ENCODE data around the gene NPC2. TPM values are rescaled to one million over a fixed set of nuclear protein-coding genes. Genes with fewer than 3 reads are reported as not detected.

The NPC2 gene
- total and polyA plus RNA-seq, 5 donors from 2014 or later: 33.1 to 144 (median 102) TPM

GRCh38 chr14:74509587-74510222, 16.6 kb upstream of the NPC2 start:
- Histone ChIP-seq H3K27ac (ENCODE audit: insufficient read depth, low read length, poor library complexity, severe bottlenecking) (no peak overlapping the region), H3K27me3 (ENCODE audit: control insufficient read depth, insufficient read depth, low read length) (peaks cover 4% of the 10 kb centered on the region), H3K4me3 (ENCODE audit: low read depth, low read length) (no peak overlapping the region), H3K9me3 (ENCODE audit: control insufficient read depth in 2 of 2, low read length in 2 of 2) (no peaks in the 10 kb centered on the region), H3K4me1 (ENCODE audit: control insufficient read depth, insufficient read depth, low read length, poor library complexity, severe bottlenecking) (no peaks in the 10 kb centered on the region), H3K36me3 (ENCODE audit: control insufficient read depth, insufficient read depth, low read length) (no peaks in the 10 kb centered on the region)
- Mint-ChIP-seq H3K36me3 (no peaks in the 10 kb centered on the region), H3K4me3 (no peak overlapping the region), H3K4me1 (peaks cover 0 to 8% (median 3%) of the 10 kb centered on the region in 4 donors), H3K27ac (no peak overlapping the region), H3K9me3 (peaks cover 0 to 2% (median 0%) of the 10 kb centered on the region in 7 donors), H3K27me3 (peaks cover 5% of the 10 kb centered on the region)
- no peak for DNase-seq
- ATAC-seq (ENCODE audit: low read depth in 2 of 2): no peak

- Mint-ChIP-seq H3K9me3 (peaks cover 0 to 2% (median 0%) of the 10 kb centered on the region in 7 donors), H3K27me3 (peaks cover 5% of the 10 kb centered on the region), H3K36me3 (no peaks in the 10 kb centered on the region), H3K4me3 (no peak overlapping the region), H3K4me1 (peaks cover 0 to 2% (median 0%) of the 10 kb centered on the region in 4 donors), H3K27ac (no peak overlapping the region)
- Histone ChIP-seq H3K36me3 (ENCODE audit: control insufficient read depth, insufficient read depth, low read length) (no peaks in the 10 kb centered on the region), H3K4me1 (ENCODE audit: control insufficient read depth, insufficient read depth, low read length, poor library complexity, severe bottlenecking) (no peaks in the 10 kb centered on the region), H3K9me3 (ENCODE audit: control insufficient read depth in 2 of 2, low read length in 2 of 2) (no peaks in the 10 kb centered on the region), H3K27ac (ENCODE audit: insufficient read depth, low read length, poor library complexity, severe bottlenecking) (no peak overlapping the region), H3K27me3 (ENCODE audit: control insufficient read depth, insufficient read depth, low read length) (peaks cover 4% of the 10 kb centered on the region), H3K4me3 (ENCODE audit: low read depth, low read length) (no peak overlapping the region)
- ATAC-seq (ENCODE audit: low read depth in 2 of 2) (no peak), DNase-seq (no peak)
Observed at GRCh38 chr14:74508844-74509428, 15.8 kb upstream of the NPC2 start.

- no peak for ATAC-seq (ENCODE audit: low read depth in 2 of 2)
- Mint-ChIP-seq H3K4me1 (peaks cover 0 to 2% (median 0%) of the 10 kb centered on the region in 4 donors), H3K4me3 (no peak overlapping the region), H3K27ac (no peak overlapping the region), H3K9me3 (no peaks in the 10 kb centered on the region), H3K27me3 (peaks cover 4% of the 10 kb centered on the region), H3K36me3 (no peaks in the 10 kb centered on the region)
- Histone ChIP-seq H3K4me1 (ENCODE audit: control insufficient read depth, insufficient read depth, low read length, poor library complexity, severe bottlenecking) (no peaks in the 10 kb centered on the region), H3K27me3 (ENCODE audit: control insufficient read depth, insufficient read depth, low read length) (peaks cover 4% of the 10 kb centered on the region), H3K27ac (ENCODE audit: insufficient read depth, low read length, poor library complexity, severe bottlenecking) (no peak overlapping the region), H3K9me3 (ENCODE audit: control insufficient read depth in 2 of 2, low read length in 2 of 2) (no peaks in the 10 kb centered on the region), H3K36me3 (ENCODE audit: control insufficient read depth, insufficient read depth, low read length) (no peaks in the 10 kb centered on the region), H3K4me3 (ENCODE audit: low read depth, low read length) (no peak overlapping the region)
- no peak for DNase-seq
Observed at GRCh38 chr14:74508292-74508731, 15.2 kb upstream of the NPC2 start.

GRCh38 chr14:74507840-74508239, 14.7 kb upstream of the NPC2 start:
- Mint-ChIP-seq H3K4me3 (no peak overlapping the region), H3K4me1 (peaks cover 0 to 2% (median 0%) of the 10 kb centered on the region in 4 donors), H3K27me3 (no peaks in the 10 kb centered on the region), H3K9me3 (no peaks in the 10 kb centered on the region), H3K27ac (no peak overlapping the region), H3K36me3 (no peaks in the 10 kb centered on the region)
- peaks cover under 1% of the 10 kb centered on the region for H3K27me3 ChIP-seq (ENCODE audit: control insufficient read depth, insufficient read depth, low read length)
- DNase-seq (no peak), ATAC-seq (ENCODE audit: low read depth in 2 of 2) (no peak)
- no peak overlapping the region for H3K4me3 ChIP-seq (ENCODE audit: low read depth, low read length)
- no peaks in the 10 kb centered on the region for H3K9me3 ChIP-seq (ENCODE audit: control insufficient read depth in 2 of 2, low read length in 2 of 2)
- H3K27ac ChIP-seq (ENCODE audit: insufficient read depth, low read length, poor library complexity, severe bottlenecking): no peak overlapping the region
- H3K36me3 ChIP-seq (ENCODE audit: control insufficient read depth, insufficient read depth, low read length): no peaks in the 10 kb centered on the region
- H3K4me1 ChIP-seq (ENCODE audit: control insufficient read depth, insufficient read depth, low read length, poor library complexity, severe bottlenecking): no peaks in the 10 kb centered on the region

GRCh38 chr14:74507085-74507484, 14.0 kb upstream of the NPC2 start:
- no peaks in the 10 kb centered on the region for H3K9me3 ChIP-seq (ENCODE audit: control insufficient read depth in 2 of 2, low read length in 2 of 2)
- H3K4me3 Mint-ChIP-seq: no peak overlapping the region
- peaks cover 0 to 2% (median under 1%) of the 10 kb centered on the region in 4 donors for H3K4me1 Mint-ChIP-seq
- no peak overlapping the region for H3K27ac Mint-ChIP-seq
- no peaks in the 10 kb centered on the region for H3K27me3 ChIP-seq (ENCODE audit: control insufficient read depth, insufficient read depth, low read length)
- no peak overlapping the region for H3K27ac ChIP-seq (ENCODE audit: insufficient read depth, low read length, poor library complexity, severe bottlenecking)
- ATAC-seq (ENCODE audit: low read depth in 2 of 2) (no peak), DNase-seq (no peak)
- H3K4me1 ChIP-seq (ENCODE audit: control insufficient read depth, insufficient read depth, low read length, poor library complexity, severe bottlenecking): no peaks in the 10 kb centered on the region
- H3K36me3 Mint-ChIP-seq: no peaks in the 10 kb centered on the region
- no peaks in the 10 kb centered on the region for H3K27me3 Mint-ChIP-seq
- no peak overlapping the region for H3K4me3 ChIP-seq (ENCODE audit: low read depth, low read length)
- no peaks in the 10 kb centered on the region for H3K9me3 Mint-ChIP-seq
- no peaks in the 10 kb centered on the region for H3K36me3 ChIP-seq (ENCODE audit: control insufficient read depth, insufficient read depth, low read length)

GRCh38 chr14:74506411-74506851, 13.3 kb upstream of the NPC2 start:
- H3K36me3 Mint-ChIP-seq: no peaks in the 10 kb centered on the region
- H3K4me3 ChIP-seq (ENCODE audit: low read depth, low read length): no peak overlapping the region
- H3K4me1 Mint-ChIP-seq: peaks cover 0 to 5% (median 2%) of the 10 kb centered on the region in 4 donors
- H3K4me1 ChIP-seq (ENCODE audit: control insufficient read depth, insufficient read depth, low read length, poor library complexity, severe bottlenecking): no peaks in the 10 kb centered on the region
- ATAC-seq (ENCODE audit: low read depth in 2 of 2): no peak
- no peak overlapping the region for H3K27ac Mint-ChIP-seq
- no peaks in the 10 kb centered on the region for H3K27me3 Mint-ChIP-seq
- no peak overlapping the region for H3K27ac ChIP-seq (ENCODE audit: insufficient read depth, low read length, poor library complexity, severe bottlenecking)
- H3K27me3 ChIP-seq (ENCODE audit: control insufficient read depth, insufficient read depth, low read length): no peaks in the 10 kb centered on the region
- H3K36me3 ChIP-seq (ENCODE audit: control insufficient read depth, insufficient read depth, low read length): no peaks in the 10 kb centered on the region
- H3K9me3 Mint-ChIP-seq: no peaks in the 10 kb centered on the region
- H3K9me3 ChIP-seq (ENCODE audit: control insufficient read depth in 2 of 2, low read length in 2 of 2): no peaks in the 10 kb centered on the region
- no peak for DNase-seq
- H3K4me3 Mint-ChIP-seq: no peak overlapping the region

GRCh38 chr14:74505831-74506230, 12.7 kb upstream of the NPC2 start:
- no peaks in the 10 kb centered on the region for H3K9me3 ChIP-seq (ENCODE audit: control insufficient read depth in 2 of 2, low read length in 2 of 2)
- no peak overlapping the region for H3K27ac ChIP-seq (ENCODE audit: insufficient read depth, low read length, poor library complexity, severe bottlenecking)
- no peaks in the 10 kb centered on the region for H3K9me3 Mint-ChIP-seq
- H3K4me3 ChIP-seq (ENCODE audit: low read depth, low read length): no peak overlapping the region
- H3K27me3 ChIP-seq (ENCODE audit: control insufficient read depth, insufficient read depth, low read length): no peaks in the 10 kb centered on the region
- ATAC-seq (ENCODE audit: low read depth in 2 of 2) (no peak), DNase-seq (no peak)
- H3K4me1 Mint-ChIP-seq: peaks cover 0 to 5% (median 2%) of the 10 kb centered on the region in 4 donors
- H3K27ac Mint-ChIP-seq: peak overlapping the region in 1 of 3 donors; percentile 43
- H3K36me3 ChIP-seq (ENCODE audit: control insufficient read depth, insufficient read depth, low read length): no peaks in the 10 kb centered on the region
- H3K36me3 Mint-ChIP-seq: no peaks in the 10 kb centered on the region
- H3K4me1 ChIP-seq (ENCODE audit: control insufficient read depth, insufficient read depth, low read length, poor library complexity, severe bottlenecking): no peaks in the 10 kb centered on the region
- H3K4me3 Mint-ChIP-seq: no peak overlapping the region
- H3K27me3 Mint-ChIP-seq: no peaks in the 10 kb centered on the region

Data from CD4-positive, CD25-positive, alpha-beta regulatory T cell (primary cell).